GM21528 (cell line): ENCODE measurements around the gene TC2N.

Experiments used
- ATAC-seq: cut with Tn5 transposase; IDR thresholded peaks from one replicate; pipeline ENCODE4 v1.9.1; 2021; ENCODE audit warnings: mild to moderate bottlenecking, moderate library complexity; ENCODE audit not compliant: unreplicated experiment, low FRiP score

The TC2N gene

DNA sequence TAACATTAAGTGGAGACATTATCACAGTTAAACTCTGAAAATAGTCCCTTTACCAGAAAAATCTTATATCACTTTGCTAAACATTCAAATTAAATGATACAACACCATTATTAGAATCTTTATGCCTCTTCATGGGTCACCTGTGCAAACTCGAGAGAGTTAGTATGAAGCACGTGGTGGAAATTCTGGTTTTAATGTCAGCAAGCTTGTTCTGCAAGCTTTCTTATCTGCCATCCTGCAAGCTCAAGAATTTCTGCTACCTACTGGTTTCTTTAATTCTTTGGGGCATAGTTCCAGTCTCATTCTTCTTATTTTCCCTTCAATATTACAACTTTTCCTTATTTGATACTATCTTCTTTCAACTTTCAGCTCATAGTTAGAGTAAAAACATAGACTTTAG lies 136.3 kb downstream of the TC2N start:
- no peak for ATAC-seq

DNA sequence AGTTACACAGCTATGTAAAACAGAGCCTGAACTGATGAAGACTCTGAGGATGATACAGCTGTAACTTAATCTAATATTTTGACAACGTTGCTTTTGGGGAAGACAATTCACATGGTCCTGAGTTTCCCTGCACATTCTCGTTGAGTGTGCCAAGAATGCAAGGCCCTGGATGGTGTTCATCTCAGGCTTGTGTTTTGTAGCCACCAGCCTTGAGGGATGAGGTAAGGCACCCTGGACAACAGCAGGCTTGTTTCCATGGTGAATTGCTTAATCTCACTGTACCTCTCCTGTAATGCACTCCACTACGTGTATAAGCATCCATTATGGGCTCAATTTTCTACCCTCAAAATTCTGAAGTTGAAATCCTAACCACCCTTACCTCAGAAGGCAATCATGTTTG lies 137.6 kb downstream of the TC2N start:
- no peak for ATAC-seq
